Prostate gland (tissue), 2 donors: ENCODE data around the gene ACACA. TPM values are rescaled to one million over a fixed set of nuclear protein-coding genes. Genes with fewer than 3 reads are reported as not detected.

ENCODE experiments used
- DNase-seq: peaks from one replicate; pipeline ENCODE4 v3.0.0-alpha.2; 2019; ENCODE audit warnings: low spot score
- H3K27ac ChIP-seq, 2 donors: fragments of 200-600 bp; sonication (generic); 2 replicates each; pipeline ENCODE4 v1.5.1; 2017 to 2019
- H3K27me3 ChIP-seq: fragments of 200-600 bp; sonication (generic); replicated peaks from 2 replicates; pipeline ENCODE4 v1.5.1; 2019; ENCODE audit not compliant: insufficient read depth
- H3K36me3 ChIP-seq, 2 donors: fragments of 200-600 bp; sonication (generic); 1 replicate in 1 of 2; 2 replicates in 1 of 2; pipeline versions ENCODE4 v1.5.1 to v1.8.1; 2017 to 2019
- H3K4me1 ChIP-seq: fragments of 200-600 bp; sonication (generic); replicated peaks from 2 replicates; pipeline ENCODE4 v1.5.1; 2019
- H3K4me3 ChIP-seq, 2 donors: fragments of 200-600 bp; sonication (generic); 2 replicates each; pipeline ENCODE4 v1.5.1; 2017 to 2019
- H3K9me3 ChIP-seq: fragments of 200-600 bp; sonication (generic); 2 replicates; pipeline ENCODE4 v1.5.1; 2017
- POLR2A ChIP-seq: fragments of 450-650 bp; IDR thresholded peaks from one replicate; pipeline ENCODE4 v1.6.1; 2016; ENCODE audit warnings: antibody characterized with exemption, mild to moderate bottlenecking
- POLR2AphosphoS5 ChIP-seq: sonication (generic); formaldehyde crosslinking; IDR thresholded peaks from one replicate; pipeline ENCODE4 v1.6.1; 2017; ENCODE audit warnings: antibody characterized with exemption
- WGBS: methylation state at CpG from one replicate; pipeline ENCODE4 v1.1.5; 2018; 5-methylcytosine and 5-hydroxymethylcytosine counted together
- intact Hi-C: fragments of 100-400 bp; cut with DNase I; formaldehyde crosslinking; loops from one replicate; pipeline ENCODE4 v1.14.2; 2022
- total RNA-seq, 2 donors: library from RNA; depleted of rRNA; stranded (reverse); fragments of >200 nt; gene quantifications; one replicate each; pipeline ENCODE4 v1.1.0, GENCODE V29; 2016
- TF ChIP-seq, protein P1 (sequence below), 4 experiments: fragments of 200-600 bp in 2 of 4; fragments of 450-650 bp in 2 of 4; sonication (generic) in 2 of 4; IDR thresholded peaks; 1 replicate in 3 of 4; 2 replicates in 1 of 4; pipeline ENCODE4 v1.5.1; 2016 to 2019; ENCODE audit warnings: antibody characterized with exemption in 4 of 4, mild to moderate bottlenecking in 2 of 4, moderate library complexity in 2 of 4

The ACACA gene
- total RNA-seq, 2 donors from 2014 or later = 54.2 to 71.3 TPM

DNA sequence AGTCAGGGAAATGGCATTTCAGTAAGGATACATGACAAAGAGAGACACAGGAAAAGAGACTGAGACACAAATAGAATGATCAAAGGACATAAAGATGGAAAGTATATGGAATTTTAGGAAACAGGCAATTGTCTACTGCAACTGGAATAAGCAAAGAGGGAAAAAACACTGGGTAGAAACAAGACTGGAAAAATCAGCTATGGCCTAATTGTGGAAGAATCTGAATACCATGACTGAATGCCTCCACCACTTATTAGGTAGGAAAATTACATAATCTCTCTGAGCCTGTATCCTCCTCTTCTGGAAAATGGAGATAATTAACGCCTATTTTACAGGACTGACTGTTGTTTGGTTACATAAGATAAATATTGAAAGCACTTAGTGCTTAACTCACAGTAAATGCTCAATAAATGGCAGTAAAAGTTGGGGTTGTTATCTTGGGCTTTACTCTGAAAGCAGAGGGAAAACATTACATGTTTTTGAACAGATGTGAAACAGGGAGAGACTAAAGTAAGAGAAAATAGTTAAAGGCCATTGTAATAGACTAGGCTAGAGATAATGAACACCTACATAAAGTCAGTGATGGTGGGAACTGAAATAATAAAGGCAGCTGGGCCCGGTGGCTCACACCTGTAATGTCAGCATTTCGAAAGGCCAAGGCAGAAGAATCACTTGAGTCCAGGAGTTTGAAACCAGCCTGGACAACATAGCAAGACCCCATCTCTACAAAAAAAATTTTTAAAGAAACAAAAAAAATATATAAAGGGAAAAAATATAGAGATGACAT is 94.3 kb downstream of the ACACA start:
- no peak for DNase-seq
- no peaks in the 10 kb centered on the region for H3K27me3 ChIP-seq
- TF ChIP-seq POLR2A = no peak
- 82% methylated on average over 3 of the region's 3 CpGs for WGBS
- no peaks in the 10 kb centered on the region for H3K4me1 ChIP-seq
- no peak overlapping the region for H3K27ac ChIP-seq
- no peaks in the 10 kb centered on the region for H3K36me3 ChIP-seq
- intact Hi-C loops = no loop called here
- no peak overlapping the region for H3K4me3 ChIP-seq
- H3K9me3 ChIP-seq = no peaks in the 10 kb centered on the region

DNA sequence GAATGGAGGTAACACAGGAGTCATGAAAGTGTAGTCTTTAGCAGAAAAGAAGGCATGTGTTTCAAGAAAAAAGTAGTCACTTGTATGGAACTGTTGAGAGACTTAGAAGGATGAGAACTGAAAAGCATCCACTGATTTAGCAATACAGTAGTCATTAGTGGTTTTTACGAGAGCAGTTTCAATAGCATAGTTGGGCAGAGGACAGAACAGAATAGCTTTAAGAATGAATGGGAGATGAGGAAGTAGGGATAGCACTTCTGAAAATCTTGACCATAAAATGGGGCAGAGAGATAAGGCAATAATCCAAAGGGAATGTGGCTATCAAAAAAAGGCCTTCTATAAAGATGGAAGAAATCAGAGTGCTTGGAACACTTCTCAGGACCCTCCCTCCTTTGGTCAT is 95.7 kb downstream of the ACACA start:
- Histone ChIP-seq H3K4me1 (no peaks in the 10 kb centered on the region), H3K4me3 (no peak overlapping the region), H3K27me3 (no peaks in the 10 kb centered on the region), H3K27ac (no peak overlapping the region), H3K9me3 (no peaks in the 10 kb centered on the region), H3K36me3 (no peaks in the 10 kb centered on the region)
- TF ChIP-seq POLR2AphosphoS5 (no peak), POLR2A (no peak)
- TF ChIP-seq, protein P1, sequence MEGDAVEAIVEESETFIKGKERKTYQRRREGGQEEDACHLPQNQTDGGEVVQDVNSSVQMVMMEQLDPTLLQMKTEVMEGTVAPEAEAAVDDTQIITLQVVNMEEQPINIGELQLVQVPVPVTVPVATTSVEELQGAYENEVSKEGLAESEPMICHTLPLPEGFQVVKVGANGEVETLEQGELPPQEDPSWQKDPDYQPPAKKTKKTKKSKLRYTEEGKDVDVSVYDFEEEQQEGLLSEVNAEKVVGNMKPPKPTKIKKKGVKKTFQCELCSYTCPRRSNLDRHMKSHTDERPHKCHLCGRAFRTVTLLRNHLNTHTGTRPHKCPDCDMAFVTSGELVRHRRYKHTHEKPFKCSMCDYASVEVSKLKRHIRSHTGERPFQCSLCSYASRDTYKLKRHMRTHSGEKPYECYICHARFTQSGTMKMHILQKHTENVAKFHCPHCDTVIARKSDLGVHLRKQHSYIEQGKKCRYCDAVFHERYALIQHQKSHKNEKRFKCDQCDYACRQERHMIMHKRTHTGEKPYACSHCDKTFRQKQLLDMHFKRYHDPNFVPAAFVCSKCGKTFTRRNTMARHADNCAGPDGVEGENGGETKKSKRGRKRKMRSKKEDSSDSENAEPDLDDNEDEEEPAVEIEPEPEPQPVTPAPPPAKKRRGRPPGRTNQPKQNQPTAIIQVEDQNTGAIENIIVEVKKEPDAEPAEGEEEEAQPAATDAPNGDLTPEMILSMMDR (IDR thresholded peaks at IDR 0.05) = no peak
- DNase-seq = no peak
- intact Hi-C loops = no loop called here
- 68% methylated on average over 1 of the region's 1 CpG for WGBS

DNA sequence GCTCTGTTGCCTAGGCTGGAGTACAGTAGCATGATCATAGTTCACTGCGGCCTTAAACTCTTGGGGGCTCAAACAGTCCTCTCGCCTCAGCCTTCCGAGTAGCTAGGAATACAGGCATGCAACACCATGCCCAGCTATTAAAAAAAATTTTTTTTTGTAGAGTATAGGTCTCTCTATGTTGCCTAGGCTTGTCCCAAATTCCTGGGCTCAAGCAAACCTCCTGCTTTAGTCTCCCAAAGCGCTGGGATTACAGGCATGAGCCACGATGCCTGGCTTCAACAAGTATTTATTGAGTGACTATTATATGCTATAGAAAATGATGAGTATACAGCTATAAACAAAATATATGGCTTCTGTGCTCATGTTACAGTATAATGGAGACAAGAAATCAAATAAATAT is 97.6 kb downstream of the ACACA start:
- H3K27me3 ChIP-seq = no peaks in the 10 kb centered on the region
- intact Hi-C loops = no loop called here
- WGBS = 67% methylated on average over 5 of the region's 5 CpGs
- TF ChIP-seq POLR2A (no peak), POLR2AphosphoS5 (no peak)
- TF ChIP-seq, protein P1 (IDR thresholded peaks at IDR 0.05) = no peak
- H3K9me3 ChIP-seq = no peaks in the 10 kb centered on the region
- H3K36me3 ChIP-seq = no peaks in the 10 kb centered on the region
- H3K4me3 ChIP-seq = no peak overlapping the region
- no peak for DNase-seq
- no peak overlapping the region for H3K27ac ChIP-seq
- H3K4me1 ChIP-seq = no peaks in the 10 kb centered on the region

DNA sequence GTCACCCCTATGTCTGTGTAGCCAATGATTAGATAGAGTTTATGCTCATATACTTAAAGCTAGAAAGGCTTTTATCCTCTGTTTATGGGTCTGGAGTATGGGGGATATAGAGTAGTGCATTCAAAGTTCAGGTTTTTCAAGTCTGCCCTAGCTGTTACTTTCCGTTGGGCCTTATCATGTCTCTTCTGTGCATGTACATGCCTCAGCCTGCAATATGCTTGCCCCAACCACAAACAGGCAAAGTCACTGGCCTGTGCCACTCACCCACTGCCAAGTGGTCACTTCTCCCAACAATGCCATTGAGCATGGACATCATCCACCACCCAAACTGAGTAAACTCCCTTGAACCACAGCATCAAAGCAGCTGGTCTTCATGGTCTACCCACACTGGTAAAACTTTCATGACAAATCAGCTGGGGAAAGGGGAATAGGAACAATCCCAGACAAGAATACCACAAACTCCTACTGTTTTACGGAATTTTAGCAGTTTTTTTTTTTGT is 101.2 kb downstream of the ACACA start:
- no peak overlapping the region for H3K4me3 ChIP-seq
- no peak overlapping the region for H3K27ac ChIP-seq
- intact Hi-C loops = no loop called here
- no peaks in the 10 kb centered on the region for H3K27me3 ChIP-seq
- WGBS = 63% methylated on average over 2 of the region's 2 CpGs
- H3K36me3 ChIP-seq = no peaks in the 10 kb centered on the region
- H3K9me3 ChIP-seq = no peaks in the 10 kb centered on the region
- peaks cover 6% of the 10 kb centered on the region for H3K4me1 ChIP-seq
- DNase-seq = no peak
- TF ChIP-seq, protein P1 (IDR thresholded peaks at IDR 0.05) = no peak
- TF ChIP-seq POLR2AphosphoS5 (no peak), POLR2A (no peak)

DNA sequence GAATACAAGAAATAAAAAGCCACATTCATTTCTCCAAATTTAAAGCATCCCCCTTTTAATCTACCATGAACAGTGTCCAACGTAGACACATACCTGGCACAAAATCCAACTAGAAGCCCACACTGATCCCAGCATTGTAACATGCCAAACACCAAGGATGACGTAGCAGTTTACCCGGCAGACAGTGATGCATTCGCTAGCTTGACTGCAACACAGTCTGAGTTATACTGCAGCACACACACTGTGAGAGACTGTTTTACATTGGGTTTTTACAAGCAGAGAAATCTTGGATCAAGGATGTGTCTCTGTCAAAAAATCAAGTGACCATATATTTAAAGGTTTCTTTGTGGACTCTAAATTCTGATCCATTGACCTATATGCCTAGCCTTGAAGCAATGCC is 105.3 kb downstream of the ACACA start:
- Histone ChIP-seq H3K27ac (peak overlapping the region; percentile 58 to 75), H3K4me3 (no peak overlapping the region), H3K27me3 (no peaks in the 10 kb centered on the region), H3K9me3 (no peaks in the 10 kb centered on the region), H3K4me1 (peaks cover 7% of the 10 kb centered on the region), H3K36me3 (no peaks in the 10 kb centered on the region)
- intact Hi-C loops = loop anchor here (5.0 kb wide), 1 partner anchor 56 kb away; no protein-coding TSS in a partner anchor
- DNase-seq = peak; percentile 17
- 31% methylated on average over 4 of the region's 4 CpGs for WGBS
- TF ChIP-seq, protein P1 (IDR thresholded peaks at IDR 0.05) = no peak
- TF ChIP-seq POLR2AphosphoS5 (no peak), POLR2A (no peak)
